ENCODE data around the gene PROCA1. TPM values are rescaled to one million over a fixed set of nuclear protein-coding genes. Genes with fewer than 3 reads are reported as not detected.

The PROCA1 gene
- total and polyA plus RNA-seq, 12 donors, result 0.61 to 8.8 (median 2.2) TPM; not detected in 1

GRCh38 chr17:28751600-28752366, 40.1 kb upstream of the PROCA1 start:
- no peak for DNase-seq
- Histone ChIP-seq H3K4me3 (no peak overlapping the region), H3K27ac (no peak overlapping the region), H3K9me3 (replicated peaks in 1 of 3) (no peaks in the 10 kb centered on the region), H3K36me3 (replicated peaks in 1 of 2) (peaks cover 0 to 25% of the 10 kb centered on the region in 2 donors), H3K27me3 (no peaks in the 10 kb centered on the region), H3K4me1 (replicated peaks in 1 of 2) (peaks cover 10 to 23% of the 10 kb centered on the region in 2 donors)
- 93 to 94% (median 93%) methylated on average over 10 of the region's 10 CpGs for WGBS, 4 donors
- TF ChIP-seq CTCF (IDR thresholded peaks at IDR 0.05) (no peak), POLR2A (IDR thresholded peaks at IDR 0.05) (no peak)
- intact Hi-C loops (cut with DNase I), result loop anchor here in 1 of 2 donors (10.0 kb wide), 2 partner anchors 93 to 163 kb away; partner anchors contain the start of gene FAM222B

- Histone ChIP-seq H3K27me3 (no peaks in the 10 kb centered on the region), H3K4me3 (no peak overlapping the region), H3K9me3 (replicated peaks in 1 of 3) (no peaks in the 10 kb centered on the region), H3K27ac (peak overlapping the region in 3 of 5 donors; percentile 51 to 98 (median 58)), H3K4me1 (replicated peaks in 1 of 2) (peaks cover 24 to 36% of the 10 kb centered on the region in 2 donors), H3K36me3 (replicated peaks in 1 of 2) (peaks cover 0 to 25% of the 10 kb centered on the region in 2 donors)
- WGBS, 4 donors, result 28 to 56% (median 32%) methylated on average over 13 to 20 of the region's 20 CpGs
- peak; percentile 91 to 98 (median 97) for DNase-seq
- intact Hi-C loops (cut with DNase I), result loop anchor here in 1 of 2 donors (10.0 kb wide), 2 partner anchors 94 to 164 kb away; partner anchors contain the start of gene FAM222B
- TF ChIP-seq POLR2A (IDR thresholded peaks at IDR 0.05) (peak in 1 of 2 donors; percentile 22), CTCF (IDR thresholded peaks at IDR 0.05) (peak; percentile 99 to 100 (median 100))
These were observed 38.7 kb upstream of the PROCA1 start for GRCh38 chr17:28750178-28751047.

- no peak for DNase-seq
- H3K27ac ChIP-seq, result peak overlapping the region in 4 of 5 donors; percentile 4 to 98 (median 42)
These were observed 38.0 kb upstream of the PROCA1 start for GRCh38 chr17:28749516-28750177.

More at GRCh38 chr17:28749516-28750177, 38.0 kb upstream of the PROCA1 start:
- Histone ChIP-seq H3K4me3 (no peak overlapping the region), H3K4me1 (replicated peaks in 1 of 2) (peaks cover 31 to 44% of the 10 kb centered on the region in 2 donors), H3K36me3 (replicated peaks in 1 of 2) (peaks cover 0 to 25% of the 10 kb centered on the region in 2 donors), H3K9me3 (replicated peaks in 1 of 3) (no peaks in the 10 kb centered on the region), H3K27me3 (no peaks in the 10 kb centered on the region)
- TF ChIP-seq CTCF (IDR thresholded peaks at IDR 0.05) (no peak), POLR2A (IDR thresholded peaks at IDR 0.05) (no peak)
- intact Hi-C loops (cut with DNase I), result loop anchor here in 1 of 2 donors (10.0 kb wide), 2 partner anchors 95 to 165 kb away; partner anchors contain the start of gene FAM222B
- WGBS, 4 donors, result 28 to 56% (median 52%) methylated on average over 4 to 11 of the region's 11 CpGs

All from adrenal gland (tissue), 12 donors.